WTC11 (cell line): ENCODE data around the gene RPL35. TPM values are rescaled to one million over a fixed set of nuclear protein-coding genes. Genes with fewer than 3 reads are reported as not detected.
A peak's percentile ranks its signal among the peaks of the same experiment; 100 is the strongest.

Experiments used
- ATAC-seq: fragments of 200-7000 bp; cut with Tn5 transposase; 2 replicates; pipeline ENCODE4 v1.10.0; 2021; ENCODE audit warnings: mild to moderate bottlenecking, moderate library complexity
- CTCF ChIA-PET: fragments of 300-600 bp; sonication (Branson Sonifier 250); formaldehyde crosslinking; loops from one replicate; lab custom pipeline; 2021; ENCODE audit warnings: antibody characterized with exemption; lab: Charles Lee
- POLR2A ChIA-PET: fragments of 350-600 bp; sonication (Branson Sonifier 250); formaldehyde crosslinking; loops from one replicate; lab custom pipeline; 2021; ENCODE audit warnings: antibody characterized with exemption; lab: Charles Lee
- DNase-seq: peaks from one replicate; pipeline ENCODE4 v3.0.0; 2021; ENCODE audit warnings: low spot score
- H3K27ac Mint-ChIP-seq: 2 replicates; pipeline ENCODE4 v1.8.0; 2021; ENCODE audit warnings: mixed read lengths
- H3K27me3 Mint-ChIP-seq: 2 replicates; pipeline ENCODE4 v1.8.0; 2021; ENCODE audit warnings: low read depth, mild to moderate bottlenecking, moderate library complexity, mixed read lengths
- H3K36me3 Mint-ChIP-seq: 2 replicates; pipeline ENCODE4 v1.8.0; 2021; ENCODE audit warnings: mixed read lengths
- H3K4me1 Mint-ChIP-seq: 2 replicates; pipeline ENCODE4 v1.8.0; 2022; ENCODE audit warnings: mixed read lengths
- H3K4me3 Mint-ChIP-seq: 2 replicates; pipeline ENCODE4 v1.8.0; 2021; ENCODE audit warnings: mild to moderate bottlenecking, moderate library complexity, mixed read lengths
- H3K9me3 Mint-ChIP-seq: 2 replicates; pipeline ENCODE4 v1.8.0; 2021; ENCODE audit warnings: mixed read lengths
- ATF1 ChIP-seq: sonication (generic); formaldehyde crosslinking; IDR thresholded peaks from 2 replicates; pipeline ENCODE4 v1.8.1; 2023; ENCODE audit warnings: mild to moderate bottlenecking, moderate library complexity, missing genetic modification reagents
- CBFB ChIP-seq: sonication (generic); formaldehyde crosslinking; IDR thresholded peaks from 2 replicates; pipeline ENCODE4 v1.8.1; 2022; ENCODE audit warnings: mild to moderate bottlenecking, low read depth, missing genetic modification reagents
- FOXK1 ChIP-seq: sonication (generic); formaldehyde crosslinking; IDR thresholded peaks from 2 replicates; pipeline ENCODE4 v1.8.0; 2022; ENCODE audit warnings: mild to moderate bottlenecking, moderate library complexity, missing genetic modification reagents
- FOXP1 ChIP-seq: sonication (generic); formaldehyde crosslinking; IDR thresholded peaks from 2 replicates; pipeline ENCODE4 v1.8.0; 2022; ENCODE audit warnings: missing genetic modification reagents, mild to moderate bottlenecking, moderate library complexity, borderline replicate concordance
- GABPB1 ChIP-seq: sonication (generic); formaldehyde crosslinking; IDR thresholded peaks from 2 replicates; pipeline ENCODE4 v1.8.1; 2023; ENCODE audit warnings: mild to moderate bottlenecking, missing genetic modification reagents
- GRHL2 ChIP-seq: fragments of 250-450 bp; sonication (Bioruptor Pico); IDR thresholded peaks from 2 replicates; pipeline ENCODE4 v1.8.0; 2022; ENCODE audit warnings: mild to moderate bottlenecking, moderate library complexity; ENCODE audit not compliant: insufficient replicate concordance, severe bottlenecking
- HMGA2 ChIP-seq: fragments of 250-450 bp; sonication (Bioruptor Pico); IDR thresholded peaks from 2 replicates; pipeline ENCODE4 v1.4.0; 2021; ENCODE audit warnings: mild to moderate bottlenecking, moderate library complexity
- HMGXB4 ChIP-seq: sonication (generic); formaldehyde crosslinking; IDR thresholded peaks from 2 replicates; pipeline ENCODE4 v1.8.1; 2023; ENCODE audit warnings: mild to moderate bottlenecking, moderate library complexity, missing genetic modification reagents
- KAT7 ChIP-seq: sonication (generic); formaldehyde crosslinking; IDR thresholded peaks from 2 replicates; pipeline ENCODE4 v1.8.1; 2023; ENCODE audit warnings: missing genetic modification reagents, mild to moderate bottlenecking, borderline replicate concordance
- MLX ChIP-seq: sonication (generic); formaldehyde crosslinking; IDR thresholded peaks from 2 replicates; pipeline ENCODE4 v1.8.1; 2023; ENCODE audit warnings: mild to moderate bottlenecking, missing genetic modification reagents, moderate library complexity
- MXD4 ChIP-seq: fragments of 250-450 bp; sonication (Bioruptor Pico); IDR thresholded peaks from 2 replicates; pipeline ENCODE4 v1.8.0; 2021; ENCODE audit warnings: mild to moderate bottlenecking, moderate library complexity, borderline replicate concordance
- MYBL2 ChIP-seq: sonication (generic); formaldehyde crosslinking; IDR thresholded peaks from 2 replicates; pipeline ENCODE4 v1.8.1; 2023; ENCODE audit warnings: mild to moderate bottlenecking, moderate library complexity, missing genetic modification reagents
- PRRX2 ChIP-seq: fragments of 250-450 bp; sonication (Bioruptor Pico); IDR thresholded peaks from 2 replicates; pipeline ENCODE4 v1.8.0; 2021; ENCODE audit warnings: mild to moderate bottlenecking
- TCF7 ChIP-seq: sonication (generic); formaldehyde crosslinking; IDR thresholded peaks from 2 replicates; pipeline ENCODE4 v1.8.0; 2022; ENCODE audit warnings: mild to moderate bottlenecking, low read depth, missing genetic modification reagents, moderate library complexity
- TEAD4 ChIP-seq: sonication (generic); formaldehyde crosslinking; IDR thresholded peaks from 2 replicates; pipeline ENCODE4 v1.8.0; 2022; ENCODE audit warnings: mild to moderate bottlenecking, missing genetic modification reagents
- TP53 ChIP-seq: sonication (generic); formaldehyde crosslinking; IDR thresholded peaks from 2 replicates; pipeline ENCODE4 v1.8.1; 2023; ENCODE audit warnings: mild to moderate bottlenecking, missing genetic modification reagents
- ZNF219 ChIP-seq: sonication (generic); formaldehyde crosslinking; IDR thresholded peaks from 2 replicates; pipeline ENCODE4 v1.8.0; 2023; ENCODE audit warnings: missing genetic modification reagents, mild to moderate bottlenecking, borderline replicate concordance
- ZNF232 ChIP-seq: sonication (generic); formaldehyde crosslinking; IDR thresholded peaks from 2 replicates; pipeline ENCODE4 v1.8.0; 2022; ENCODE audit warnings: mild to moderate bottlenecking, missing genetic modification reagents
- ZNF317 ChIP-seq: sonication (generic); formaldehyde crosslinking; IDR thresholded peaks from 2 replicates; pipeline ENCODE4 v1.8.1; 2023; ENCODE audit warnings: low read depth, mild to moderate bottlenecking, moderate library complexity, missing genetic modification reagents, borderline replicate concordance
- ZNF396 ChIP-seq: fragments of 250-450 bp; sonication (Bioruptor Pico); IDR thresholded peaks from 2 replicates; pipeline ENCODE4 v1.8.0; 2021; ENCODE audit warnings: mild to moderate bottlenecking, moderate library complexity, borderline replicate concordance
- ZNF416 ChIP-seq: fragments of 250-450 bp; sonication (Bioruptor Pico); IDR thresholded peaks from 2 replicates; pipeline ENCODE4 v1.9.0; 2021; ENCODE audit warnings: mild to moderate bottlenecking, inconsistent platforms
- ZNF671 ChIP-seq: fragments of 250-450 bp; sonication (Bioruptor Pico); IDR thresholded peaks from 2 replicates; pipeline ENCODE4 v1.8.0; 2021; ENCODE audit warnings: mild to moderate bottlenecking
- total RNA-seq: library from RNA; stranded (reverse); gene quantifications from 3 replicates; pipeline ENCODE4 v1.2.3, GENCODE V29; 2021
- TF ChIP-seq, protein P1 (sequence below): sonication (generic); formaldehyde crosslinking; IDR thresholded peaks from 2 replicates; pipeline ENCODE4 v1.8.1; 2023; ENCODE audit warnings: mild to moderate bottlenecking, missing genetic modification reagents, borderline replicate concordance
- TF ChIP-seq, protein P2 (sequence below): sonication (generic); formaldehyde crosslinking; IDR thresholded peaks from 2 replicates; pipeline ENCODE4 v1.8.1; 2023; ENCODE audit warnings: mild to moderate bottlenecking, missing genetic modification reagents, moderate library complexity
- TF ChIP-seq, protein P3 (sequence below): sonication (generic); formaldehyde crosslinking; IDR thresholded peaks from 2 replicates; pipeline ENCODE4 v1.8.1; 2023; ENCODE audit warnings: mild to moderate bottlenecking, missing genetic modification reagents
- TF ChIP-seq, protein P4 (sequence below): sonication (generic); formaldehyde crosslinking; IDR thresholded peaks from 2 replicates; pipeline ENCODE4 v1.8.0; 2022; ENCODE audit warnings: mild to moderate bottlenecking, missing genetic modification reagents

The RPL35 gene
- total RNA-seq, 1 experiment from 2014 or later: 1,710 TPM

GRCh38 chr9:124853605-124854143, 8.1 kb downstream of the RPL35 start:
- CTCF ChIA-PET: interaction anchor here (0.5 to 12.9 kb wide), 61 partner anchors 8 to 521 kb away, joined by 3 to 935 read pairs (median 6); partner anchors contain the start of genes ADGRD2, ARPC5L, NR6A1 and OLFML2A
- Mint-ChIP-seq H3K9me3 (no peaks in the 10 kb centered on the region), H3K4me3 (peak overlapping the region; percentile 62), H3K27me3 (no peaks in the 10 kb centered on the region), H3K36me3 (peaks cover 16% of the 10 kb centered on the region), H3K4me1 (peaks cover 9% of the 10 kb centered on the region), H3K27ac (no peak overlapping the region)
- TF ChIP-seq, protein P1, sequence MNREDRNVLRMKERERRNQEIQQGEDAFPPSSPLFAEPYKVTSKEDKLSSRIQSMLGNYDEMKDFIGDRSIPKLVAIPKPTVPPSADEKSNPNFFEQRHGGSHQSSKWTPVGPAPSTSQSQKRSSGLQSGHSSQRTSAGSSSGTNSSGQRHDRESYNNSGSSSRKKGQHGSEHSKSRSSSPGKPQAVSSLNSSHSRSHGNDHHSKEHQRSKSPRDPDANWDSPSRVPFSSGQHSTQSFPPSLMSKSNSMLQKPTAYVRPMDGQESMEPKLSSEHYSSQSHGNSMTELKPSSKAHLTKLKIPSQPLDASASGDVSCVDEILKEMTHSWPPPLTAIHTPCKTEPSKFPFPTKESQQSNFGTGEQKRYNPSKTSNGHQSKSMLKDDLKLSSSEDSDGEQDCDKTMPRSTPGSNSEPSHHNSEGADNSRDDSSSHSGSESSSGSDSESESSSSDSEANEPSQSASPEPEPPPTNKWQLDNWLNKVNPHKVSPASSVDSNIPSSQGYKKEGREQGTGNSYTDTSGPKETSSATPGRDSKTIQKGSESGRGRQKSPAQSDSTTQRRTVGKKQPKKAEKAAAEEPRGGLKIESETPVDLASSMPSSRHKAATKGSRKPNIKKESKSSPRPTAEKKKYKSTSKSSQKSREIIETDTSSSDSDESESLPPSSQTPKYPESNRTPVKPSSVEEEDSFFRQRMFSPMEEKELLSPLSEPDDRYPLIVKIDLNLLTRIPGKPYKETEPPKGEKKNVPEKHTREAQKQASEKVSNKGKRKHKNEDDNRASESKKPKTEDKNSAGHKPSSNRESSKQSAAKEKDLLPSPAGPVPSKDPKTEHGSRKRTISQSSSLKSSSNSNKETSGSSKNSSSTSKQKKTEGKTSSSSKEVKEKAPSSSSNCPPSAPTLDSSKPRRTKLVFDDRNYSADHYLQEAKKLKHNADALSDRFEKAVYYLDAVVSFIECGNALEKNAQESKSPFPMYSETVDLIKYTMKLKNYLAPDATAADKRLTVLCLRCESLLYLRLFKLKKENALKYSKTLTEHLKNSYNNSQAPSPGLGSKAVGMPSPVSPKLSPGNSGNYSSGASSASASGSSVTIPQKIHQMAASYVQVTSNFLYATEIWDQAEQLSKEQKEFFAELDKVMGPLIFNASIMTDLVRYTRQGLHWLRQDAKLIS (CRISPR knock-in tag): no peak
- TF ChIP-seq GRHL2 (CRISPR knock-in tag): no peak
- TF ChIP-seq, protein P2, sequence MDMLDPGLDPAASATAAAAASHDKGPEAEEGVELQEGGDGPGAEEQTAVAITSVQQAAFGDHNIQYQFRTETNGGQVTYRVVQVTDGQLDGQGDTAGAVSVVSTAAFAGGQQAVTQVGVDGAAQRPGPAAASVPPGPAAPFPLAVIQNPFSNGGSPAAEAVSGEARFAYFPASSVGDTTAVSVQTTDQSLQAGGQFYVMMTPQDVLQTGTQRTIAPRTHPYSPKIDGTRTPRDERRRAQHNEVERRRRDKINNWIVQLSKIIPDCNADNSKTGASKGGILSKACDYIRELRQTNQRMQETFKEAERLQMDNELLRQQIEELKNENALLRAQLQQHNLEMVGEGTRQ (CRISPR knock-in tag): no peak
- no peak for TF ChIP-seq PRRX2 (CRISPR knock-in tag)
- TF ChIP-seq ATF1: no peak
- TF ChIP-seq, protein P3, sequence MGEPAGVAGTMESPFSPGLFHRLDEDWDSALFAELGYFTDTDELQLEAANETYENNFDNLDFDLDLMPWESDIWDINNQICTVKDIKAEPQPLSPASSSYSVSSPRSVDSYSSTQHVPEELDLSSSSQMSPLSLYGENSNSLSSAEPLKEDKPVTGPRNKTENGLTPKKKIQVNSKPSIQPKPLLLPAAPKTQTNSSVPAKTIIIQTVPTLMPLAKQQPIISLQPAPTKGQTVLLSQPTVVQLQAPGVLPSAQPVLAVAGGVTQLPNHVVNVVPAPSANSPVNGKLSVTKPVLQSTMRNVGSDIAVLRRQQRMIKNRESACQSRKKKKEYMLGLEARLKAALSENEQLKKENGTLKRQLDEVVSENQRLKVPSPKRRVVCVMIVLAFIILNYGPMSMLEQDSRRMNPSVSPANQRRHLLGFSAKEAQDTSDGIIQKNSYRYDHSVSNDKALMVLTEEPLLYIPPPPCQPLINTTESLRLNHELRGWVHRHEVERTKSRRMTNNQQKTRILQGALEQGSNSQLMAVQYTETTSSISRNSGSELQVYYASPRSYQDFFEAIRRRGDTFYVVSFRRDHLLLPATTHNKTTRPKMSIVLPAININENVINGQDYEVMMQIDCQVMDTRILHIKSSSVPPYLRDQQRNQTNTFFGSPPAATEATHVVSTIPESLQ: no peak
- TF ChIP-seq ZNF219 (CRISPR knock-in tag): no peak
- TF ChIP-seq ZNF416: no peak
- TF ChIP-seq ZNF232: no peak
- no peak for TF ChIP-seq ZNF317
- TF ChIP-seq ZNF671 (CRISPR knock-in tag): no peak
- TF ChIP-seq MLX (CRISPR knock-in tag): no peak
- no peak for TF ChIP-seq CBFB
- no peak for TF ChIP-seq TP53 (CRISPR knock-in tag)
- no peak for TF ChIP-seq FOXP1
- no peak for TF ChIP-seq MYBL2
- no peak for TF ChIP-seq ZNF396
- TF ChIP-seq HMGA2 (CRISPR knock-in tag): no peak
- no peak for DNase-seq
- no peak for ATAC-seq
- POLR2A ChIA-PET: interaction anchor here (0.7 to 2.2 kb wide), 5 partner anchors 8 to 84 kb away, joined by 4 to 12 read pairs (median 6); partner anchors contain the start of genes ARPC5L, NR6A1 and RPL35

- Mint-ChIP-seq H3K4me1 (peaks cover 9% of the 10 kb centered on the region), H3K9me3 (no peaks in the 10 kb centered on the region), H3K27ac (no peak within 1 kb of the TSS; the same call in 1 of the 2 replicates), H3K4me3 (peak within 1 kb of the TSS; percentile 62), H3K27me3 (no peaks in the 10 kb centered on the region), H3K36me3 (peaks cover 9% of the 10 kb centered on the region)
- CTCF ChIA-PET: interaction anchor here (0.5 to 12.9 kb wide), 80 partner anchors 9 to 522 kb away, joined by 3 to 935 read pairs (median 5); partner anchors contain the start of genes ADGRD2, ARPC5L, NR6A1 and OLFML2A
- POLR2A ChIA-PET: interaction anchor here (0.7 to 2.2 kb wide), 6 partner anchors 9 to 84 kb away, joined by 4 to 12 read pairs (median 5); partner anchors contain the start of genes ARPC5L, NR6A1 and RPL35
- DNase-seq (peak; percentile 80), ATAC-seq (peak; percentile 60)
- TF ChIP-seq ZNF396: no peak
- no peak for TF ChIP-seq TCF7 (CRISPR knock-in tag)
- no peak for TF ChIP-seq KAT7 (CRISPR knock-in tag)
- TF ChIP-seq TEAD4: no peak
- TF ChIP-seq, protein P4, sequence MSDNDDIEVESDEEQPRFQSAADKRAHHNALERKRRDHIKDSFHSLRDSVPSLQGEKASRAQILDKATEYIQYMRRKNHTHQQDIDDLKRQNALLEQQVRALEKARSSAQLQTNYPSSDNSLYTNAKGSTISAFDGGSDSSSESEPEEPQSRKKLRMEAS: peak; percentile 73
- peak; percentile 45; the same call in 1 of the 2 replicates for TF ChIP-seq GABPB1 (CRISPR knock-in tag)
- peak; percentile 98 for TF ChIP-seq HMGXB4 (CRISPR knock-in tag)
- no peak for TF ChIP-seq MXD4 (CRISPR knock-in tag)
- TF ChIP-seq ZNF232: 0 out of 2 replicates have a peak, but pooled peaks have one; percentile 17
- TF ChIP-seq FOXK1 (CRISPR knock-in tag): no peak
- no peak for TF ChIP-seq ATF1
Measured at GRCh38 chr9:124852829-124853531, 8.8 kb downstream of the RPL35 start, which contains the start of gene WDR38. Gene WDR38 (plus strand): TSS chr9:124853460. CDS start chr9:124853532, 72 bp downstream.
